ENCODE data around the gene CPN1. TPM values are rescaled to one million over a fixed set of nuclear protein-coding genes. Genes with fewer than 3 reads are reported as not detected.

Gene CPN1
- total and polyA plus RNA-seq, 8 donors: not detected

DNA sequence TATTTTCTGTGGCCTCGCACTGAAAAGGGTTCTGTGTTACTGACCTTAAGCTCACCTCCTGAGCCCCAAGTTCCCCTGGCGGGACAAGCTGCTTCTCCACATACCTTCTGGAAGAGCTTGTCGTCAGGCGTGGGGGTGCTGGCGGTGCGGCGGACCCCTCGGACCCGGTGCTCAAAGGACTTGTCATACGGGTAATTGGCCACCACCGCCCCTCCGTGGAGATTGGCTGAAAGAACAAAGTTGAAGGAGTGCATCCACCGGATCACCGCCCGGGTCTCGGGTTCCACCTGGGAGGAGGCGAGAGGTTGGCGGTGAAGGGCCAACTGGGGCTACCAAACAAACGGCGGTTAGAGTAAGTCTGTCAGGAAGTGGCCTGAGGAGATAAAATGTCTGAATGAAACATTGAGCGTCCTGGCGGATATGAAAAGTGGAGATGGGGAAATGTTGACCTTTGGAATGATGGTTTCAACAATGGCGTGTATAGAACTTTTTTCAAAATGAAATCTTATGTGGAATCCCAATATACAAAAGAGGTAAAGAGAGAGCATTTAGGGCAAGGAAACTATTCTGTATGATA lies 16.5 kb downstream of the CPN1 start:
- Histone ChIP-seq H3K4me3 (no peak overlapping the region), H3K27ac (no peak overlapping the region), H3K27me3 (peaks cover 0 to 11% (median 0%) of the 10 kb centered on the region in 3 donors), H3K36me3 (no peaks in the 10 kb centered on the region), H3K4me1 (no peaks in the 10 kb centered on the region), H3K9me3 (no peaks in the 10 kb centered on the region)
- no peak for DNase-seq
- WGBS, 5 donors: 47 to 70% (median 52%) methylated on average over 23 of the region's 23 CpGs
- TF ChIP-seq CTCF (IDR thresholded peaks at IDR 0.05) (no peak), EP300 (IDR thresholded peaks at IDR 0.05) (no peak), POLR2AphosphoS5 (IDR thresholded peaks at IDR 0.05) (no peak), POLR2A (IDR thresholded peaks at IDR 0.05) (no peak)
- intact Hi-C loops (cut with DNase I; ENCODE audit: low total_unique reads): no loop called here

DNA sequence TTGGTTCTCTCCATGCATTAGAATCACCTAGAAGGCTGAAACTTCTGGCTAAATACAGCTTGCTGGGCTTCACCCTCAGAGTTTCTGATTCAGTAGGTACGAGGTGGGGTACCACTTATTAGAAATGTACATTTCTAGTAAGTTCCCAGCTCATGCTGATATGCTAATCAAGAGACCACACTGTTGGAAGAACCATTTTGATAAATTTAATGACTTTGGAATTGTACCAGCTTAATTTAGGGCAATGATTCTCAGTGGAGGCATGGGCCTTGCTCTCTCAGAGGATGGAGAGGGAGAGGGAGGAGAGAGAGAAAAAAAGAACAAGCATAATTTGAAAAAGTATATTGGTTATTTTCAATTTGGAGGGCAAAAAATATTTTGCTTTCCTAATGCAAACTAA lies 20.3 kb downstream of the CPN1 start:
- TF ChIP-seq CTCF (IDR thresholded peaks at IDR 0.05) (no peak), POLR2AphosphoS5 (IDR thresholded peaks at IDR 0.05) (no peak), EP300 (IDR thresholded peaks at IDR 0.05) (no peak), POLR2A (IDR thresholded peaks at IDR 0.05) (no peak)
- intact Hi-C loops (cut with DNase I; ENCODE audit: low total_unique reads): no loop called here
- no peaks in the 10 kb centered on the region for H3K9me3 ChIP-seq
- H3K4me3 ChIP-seq: no peak overlapping the region
- H3K36me3 ChIP-seq: no peaks in the 10 kb centered on the region
- H3K27me3 ChIP-seq: peaks cover 0 to 11% (median 0%) of the 10 kb centered on the region in 3 donors
- H3K27ac ChIP-seq: no peak overlapping the region
- H3K4me1 ChIP-seq: no peaks in the 10 kb centered on the region
- no peak for DNase-seq
- 58 to 92% (median 68%) methylated on average over 1 of the region's 1 CpG for WGBS, 5 donors

DNA sequence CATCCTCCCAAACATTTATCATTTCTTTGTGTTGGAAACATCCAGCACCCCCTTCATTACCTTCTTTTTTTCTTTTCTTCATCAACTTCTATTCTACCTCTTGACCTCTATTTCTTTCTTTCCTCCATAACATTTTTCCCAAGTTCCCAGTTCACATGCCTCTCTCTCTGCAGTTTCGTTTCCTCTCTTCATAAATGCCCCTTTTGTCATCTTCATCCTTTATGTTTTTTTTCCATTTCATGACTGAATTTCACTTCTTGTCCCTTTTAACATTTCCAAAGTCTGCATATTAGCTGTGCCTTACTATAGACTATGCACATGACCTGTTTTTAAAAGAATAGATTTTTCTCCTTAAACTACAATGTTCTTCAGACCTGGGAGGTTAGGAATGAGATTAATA lies 23.7 kb downstream of the CPN1 start:
- no peaks in the 10 kb centered on the region for H3K27me3 ChIP-seq
- no peak for DNase-seq
- intact Hi-C loops (cut with DNase I; ENCODE audit: low total_unique reads): no loop called here
- H3K36me3 ChIP-seq: no peaks in the 10 kb centered on the region
- no peaks in the 10 kb centered on the region for H3K4me1 ChIP-seq
- no peak overlapping the region for H3K27ac ChIP-seq
- H3K9me3 ChIP-seq: peaks cover 0 to 8% (median 6%) of the 10 kb centered on the region in 4 donors
- H3K4me3 ChIP-seq: no peak overlapping the region
- no peak for TF ChIP-seq CTCF (IDR thresholded peaks at IDR 0.05)
- TF ChIP-seq EP300 (IDR thresholded peaks at IDR 0.05): no peak
- no peak for TF ChIP-seq POLR2AphosphoS5 (IDR thresholded peaks at IDR 0.05)
- TF ChIP-seq POLR2A (IDR thresholded peaks at IDR 0.05): no peak
- WGBS, 5 donors: 55 to 74% (median 62%) methylated on average over 1 of the region's 1 CpG

GRCh38 chr10:100053686-100054460 lies 27.8 kb downstream of the CPN1 start:
- H3K9me3 ChIP-seq: peaks cover 0 to 8% (median 6%) of the 10 kb centered on the region in 4 donors
- no peaks in the 10 kb centered on the region for H3K36me3 ChIP-seq
- intact Hi-C loops (cut with DNase I; ENCODE audit: low total_unique reads): loop anchor here (5.0 kb wide), 1 partner anchor 207 kb away; no protein-coding TSS in a partner anchor
- WGBS, 5 donors: 43 to 52% (median 44%) methylated on average over 6 of the region's 6 CpGs
- no peaks in the 10 kb centered on the region for H3K4me1 ChIP-seq
- TF ChIP-seq CTCF (IDR thresholded peaks at IDR 0.05): no peak
- TF ChIP-seq EP300 (IDR thresholded peaks at IDR 0.05): no peak
- DNase-seq: no peak
- no peak overlapping the region for H3K4me3 ChIP-seq
- no peak overlapping the region for H3K27ac ChIP-seq
- H3K27me3 ChIP-seq: no peaks in the 10 kb centered on the region

Measured in stomach (tissue), 9 donors.